Measurements from ENCODE around the gene TSPAN13. TPM values are rescaled to one million over a fixed set of nuclear protein-coding genes. Genes with fewer than 3 reads are reported as not detected.

Gene TSPAN13
- total RNA-seq, 1 experiment from 2014 or later: 80.8 TPM

- H3K9me3 ChIP-seq (ENCODE audit: control insufficient read depth, insufficient read depth, low read depth, low read length): no peaks in the 10 kb centered on the region
- DNase-seq (ENCODE audit: low read depth, low spot score) (no peak), ATAC-seq (no peak)
- no peaks in the 10 kb centered on the region for H3K27me3 ChIP-seq (ENCODE audit: control insufficient read depth, insufficient read depth, low read length)
- intact Hi-C loops (cut with micrococcal nuclease; ENCODE audit: unreplicated experiment) (no loop called here), in situ Hi-C loops (cut with HindIII; ENCODE audit: low pct_unique_long_range_greater_than_20kb, low sequenced_read_pairs) (no loop called here)
- H3K4me3 ChIP-seq (ENCODE audit: low read depth in 2 of 2, low read length in 2 of 2): no peak overlapping the region
- ChIA-PET POLR2A (no interaction called here), CTCF (no interaction called here)
- no peak overlapping the region for H3K27ac ChIP-seq (ENCODE audit: low read length)
- no peaks in the 10 kb centered on the region for H3K36me3 ChIP-seq (ENCODE audit: control insufficient read depth, insufficient read depth, low read length)
- no peak for TF ChIP-seq CTCF (IDR thresholded peaks at IDR 0.05)
- TF ChIP-seq REST (IDR thresholded peaks at IDR 0.05; ENCODE audit: insufficient read depth in 1 of 2, low read depth in 2 of 2, low read length in 1 of 2): no peak
- BruUV-seq (replicated peaks): no TSS peak
- H3K4me1 ChIP-seq (ENCODE audit: control insufficient read depth, insufficient read depth, low read length): no peaks in the 10 kb centered on the region
These were observed 27.4 kb upstream of the TSPAN13 start for GRCh38 chr7:16726189-16726588.

- TF ChIP-seq TCF7L2 (IDR thresholded peaks at IDR 0.05; ENCODE audit: low read depth, low read length) (no peak), REST (IDR thresholded peaks at IDR 0.05; ENCODE audit: insufficient read depth in 1 of 2, low read depth in 2 of 2, low read length in 1 of 2) (no peak), SIN3A (IDR thresholded peaks at IDR 0.05; ENCODE audit: borderline replicate concordance, insufficient read depth, low read depth, low read length) (no peak), CTCF (IDR thresholded peaks at IDR 0.05) (no peak), POLR2AphosphoS5 (IDR thresholded peaks at IDR 0.05; ENCODE audit: low read depth, low read length) (no peak)
- no peak overlapping the region for H3K27ac ChIP-seq (ENCODE audit: low read length)
- no peaks in the 10 kb centered on the region for H3K36me3 ChIP-seq (ENCODE audit: control insufficient read depth, insufficient read depth, low read length)
- ChIA-PET CTCF (no interaction called here), POLR2A (interaction anchor here (0.5 kb wide), 1 partner anchor 107 kb away, joined by 5 read pairs; no protein-coding TSS in a partner anchor)
- H3K27me3 ChIP-seq (ENCODE audit: control insufficient read depth, insufficient read depth, low read length): no peaks in the 10 kb centered on the region
- in situ Hi-C loops (cut with HindIII; ENCODE audit: low pct_unique_long_range_greater_than_20kb, low sequenced_read_pairs) (no loop called here), intact Hi-C loops (cut with micrococcal nuclease; ENCODE audit: unreplicated experiment) (no loop called here)
- no peak for DNase-seq (ENCODE audit: low read depth, low spot score)
- no peak overlapping the region for H3K4me3 ChIP-seq (ENCODE audit: low read depth in 2 of 2, low read length in 2 of 2)
- no TSS peak for BruUV-seq (replicated peaks)
- no peaks in the 10 kb centered on the region for H3K9me3 ChIP-seq (ENCODE audit: control insufficient read depth, insufficient read depth, low read depth, low read length)
- no peaks in the 10 kb centered on the region for H3K4me1 ChIP-seq (ENCODE audit: control insufficient read depth, insufficient read depth, low read length)
- ATAC-seq: no peak
These were observed 25.8 kb upstream of the TSPAN13 start for GRCh38 chr7:16727736-16728135.
